GM18519 (cell line): ENCODE data around the gene EPHA8.

Experiments
- ATAC-seq: cut with Tn5 transposase; IDR thresholded peaks from one replicate; pipeline ENCODE4 v1.9.1; 2021; ENCODE audit warnings: mild to moderate bottlenecking, moderate library complexity; ENCODE audit not compliant: unreplicated experiment, low FRiP score

The EPHA8 gene

GRCh38 chr1:22612671-22613571, 49.6 kb downstream of the EPHA8 start:
- ATAC-seq, result no peak

GRCh38 chr1:22613572-22613918, 50.3 kb downstream of the EPHA8 start:
- ATAC-seq, result no peak

GRCh38 chr1:22613951-22614350, 50.7 kb downstream of the EPHA8 start:
- no peak for ATAC-seq

GRCh38 chr1:22615886-22616285, 52.6 kb downstream of the EPHA8 start:
- no peak for ATAC-seq

- ATAC-seq, result no peak
These were observed 53.3 kb downstream of the EPHA8 start for GRCh38 chr1:22616571-22616970.

- no peak for ATAC-seq
These were observed 54.8 kb downstream of the EPHA8 start for GRCh38 chr1:22618056-22618455.

GRCh38 chr1:22619252-22619651, 56.0 kb downstream of the EPHA8 start:
- ATAC-seq, result no peak

- no peak for ATAC-seq
These were observed 56.5 kb downstream of the EPHA8 start for GRCh38 chr1:22619798-22620197.

- no peak for ATAC-seq
These were observed 58.5 kb downstream of the EPHA8 start for GRCh38 chr1:22621761-22622160.

GRCh38 chr1:22625262-22625925, 62.1 kb downstream of the EPHA8 start:
- no peak for ATAC-seq

GRCh38 chr1:22626237-22627157, 63.2 kb downstream of the EPHA8 start:
- no peak for ATAC-seq

- no peak for ATAC-seq
These were observed 64.0 kb downstream of the EPHA8 start for GRCh38 chr1:22627331-22627730.

GRCh38 chr1:22628698-22629444, 65.6 kb downstream of the EPHA8 start:
- ATAC-seq, result no peak

- ATAC-seq, result no peak
These were observed 66.6 kb downstream of the EPHA8 start for GRCh38 chr1:22629886-22630285.

- no peak for ATAC-seq
These were observed 70.6 kb downstream of the EPHA8 start for GRCh38 chr1:22633697-22634463.

- ATAC-seq, result no peak
These were observed 72.1 kb downstream of the EPHA8 start for GRCh38 chr1:22635436-22635835.

- ATAC-seq, result no peak
These were observed 73.1 kb downstream of the EPHA8 start, which contains the start of gene C1QA for GRCh38 chr1:22636353-22636752. Gene C1QA (plus strand): TSS chr1:22636628. CDS start chr1:22637617, 989 bp downstream.

GRCh38 chr1:22636927-22637326, 73.6 kb downstream of the EPHA8 start:
- no peak for ATAC-seq

- ATAC-seq, result no peak
These were observed 74.7 kb downstream of the EPHA8 start for GRCh38 chr1:22637907-22638445.
